Right atrium auricular region (tissue), 2 donors: Measurements from ENCODE around the gene CYP39A1. TPM values are rescaled to one million over a fixed set of nuclear protein-coding genes. Genes with fewer than 3 reads are reported as not detected.

ENCODE experiments used
- DNase-seq: peaks from one replicate; pipeline ENCODE4 v3.0.0-alpha.2; 2019; ENCODE audit warnings: low spot score
- H3K27ac ChIP-seq, 2 donors: fragments of 200-600 bp; sonication (generic); 1 replicate in 1 of 2; 2 replicates in 1 of 2; pipeline ENCODE4 v1.5.1; 2016 to 2019
- H3K27me3 ChIP-seq, 2 donors: fragments of 200-600 bp; sonication (generic); one replicate each; pipeline versions ENCODE4 v1.5.1 to v1.6.0; 2017 to 2019
- H3K36me3 ChIP-seq: fragments of 200-600 bp; sonication (generic); one replicate; pipeline ENCODE4 v1.5.1; 2016
- H3K4me1 ChIP-seq, 2 donors: fragments of 200-600 bp; sonication (generic); one replicate each; pipeline versions ENCODE4 v1.5.1 to v1.6.0; 2017 to 2019
- H3K4me3 ChIP-seq, 2 donors: fragments of 200-600 bp; sonication (generic); 1 replicate in 1 of 2; 2 replicates in 1 of 2; pipeline ENCODE4 v1.5.1; 2017 to 2019; ENCODE audit warnings: mild to moderate bottlenecking in 1 of 2, moderate library complexity in 1 of 2
- H3K9me3 ChIP-seq, 2 donors: fragments of 200-600 bp; sonication (generic); one replicate each; pipeline ENCODE4 v1.5.1; 2019
- total RNA-seq, 2 donors: library from RNA; depleted of rRNA; stranded (reverse); fragments of >200 nt; gene quantifications; one replicate each; pipeline ENCODE4 v1.1.0, GENCODE V29; 2016
- TF ChIP-seq, protein P1 (sequence below), 2 donors: fragments of 200-600 bp; sonication (generic); IDR thresholded peaks; one replicate each; pipeline ENCODE4 v1.5.1; 2019; ENCODE audit warnings: antibody characterized with exemption in 2 of 2

The CYP39A1 gene
- total RNA-seq, 2 donors from 2014 or later: 6.3 to 7.0 TPM

GRCh38 chr6:46632053-46632452, 20.6 kb downstream of the CYP39A1 start:
- Histone ChIP-seq H3K9me3 (no peaks in the 10 kb centered on the region), H3K4me1 (no peaks in the 10 kb centered on the region), H3K27ac (no peak overlapping the region), H3K36me3 (no peaks in the 10 kb centered on the region), H3K27me3 (no peaks in the 10 kb centered on the region), H3K4me3 (no peak overlapping the region)
- TF ChIP-seq, protein P1, sequence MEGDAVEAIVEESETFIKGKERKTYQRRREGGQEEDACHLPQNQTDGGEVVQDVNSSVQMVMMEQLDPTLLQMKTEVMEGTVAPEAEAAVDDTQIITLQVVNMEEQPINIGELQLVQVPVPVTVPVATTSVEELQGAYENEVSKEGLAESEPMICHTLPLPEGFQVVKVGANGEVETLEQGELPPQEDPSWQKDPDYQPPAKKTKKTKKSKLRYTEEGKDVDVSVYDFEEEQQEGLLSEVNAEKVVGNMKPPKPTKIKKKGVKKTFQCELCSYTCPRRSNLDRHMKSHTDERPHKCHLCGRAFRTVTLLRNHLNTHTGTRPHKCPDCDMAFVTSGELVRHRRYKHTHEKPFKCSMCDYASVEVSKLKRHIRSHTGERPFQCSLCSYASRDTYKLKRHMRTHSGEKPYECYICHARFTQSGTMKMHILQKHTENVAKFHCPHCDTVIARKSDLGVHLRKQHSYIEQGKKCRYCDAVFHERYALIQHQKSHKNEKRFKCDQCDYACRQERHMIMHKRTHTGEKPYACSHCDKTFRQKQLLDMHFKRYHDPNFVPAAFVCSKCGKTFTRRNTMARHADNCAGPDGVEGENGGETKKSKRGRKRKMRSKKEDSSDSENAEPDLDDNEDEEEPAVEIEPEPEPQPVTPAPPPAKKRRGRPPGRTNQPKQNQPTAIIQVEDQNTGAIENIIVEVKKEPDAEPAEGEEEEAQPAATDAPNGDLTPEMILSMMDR (IDR thresholded peaks at IDR 0.05): no peak
- DNase-seq: no peak

GRCh38 chr6:46629691-46630090, 22.9 kb downstream of the CYP39A1 start:
- DNase-seq: no peak
- H3K4me3 ChIP-seq: no peak overlapping the region
- H3K9me3 ChIP-seq: no peaks in the 10 kb centered on the region
- H3K27ac ChIP-seq: peak overlapping the region in 1 of 2 donors; percentile 14
- H3K4me1 ChIP-seq: peaks cover 0 to 8% of the 10 kb centered on the region in 2 donors
- TF ChIP-seq, protein P1 (IDR thresholded peaks at IDR 0.05): no peak
- no peaks in the 10 kb centered on the region for H3K27me3 ChIP-seq
- H3K36me3 ChIP-seq: no peaks in the 10 kb centered on the region

DNA sequence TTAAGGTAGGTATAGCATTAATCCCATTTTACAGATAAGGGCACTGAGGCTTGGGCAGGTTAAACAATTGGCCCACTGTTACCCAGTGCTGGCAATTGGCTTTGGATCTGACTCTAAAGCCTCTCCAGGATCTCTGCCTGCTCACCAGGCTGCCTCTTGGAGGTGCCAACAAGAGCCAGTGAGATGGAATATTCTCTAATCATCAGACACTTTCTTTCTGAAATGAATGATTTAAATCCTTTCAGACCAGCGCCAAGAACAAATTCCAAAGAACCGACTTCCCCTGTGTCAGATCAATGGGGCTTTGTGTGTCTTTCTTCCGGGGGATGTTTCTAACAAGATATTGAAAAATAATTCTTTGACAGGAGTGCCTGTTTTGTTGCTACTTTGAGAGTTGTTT, 23.6 kb downstream of the CYP39A1 start:
- no peaks in the 10 kb centered on the region for H3K9me3 ChIP-seq
- no peak for DNase-seq
- no peaks in the 10 kb centered on the region for H3K27me3 ChIP-seq
- peak overlapping the region in 1 of 2 donors; percentile 14 for H3K27ac ChIP-seq
- H3K4me3 ChIP-seq: no peak overlapping the region
- H3K36me3 ChIP-seq: no peaks in the 10 kb centered on the region
- TF ChIP-seq, protein P1 (IDR thresholded peaks at IDR 0.05): no peak
- peaks cover 0 to 8% of the 10 kb centered on the region in 2 donors for H3K4me1 ChIP-seq

GRCh38 chr6:46628498-46628897, 24.1 kb downstream of the CYP39A1 start:
- TF ChIP-seq, protein P1 (IDR thresholded peaks at IDR 0.05): no peak
- peak overlapping the region in 1 of 2 donors; percentile 17 for H3K27ac ChIP-seq

GRCh38 chr6:46626976-46627375, 25.6 kb downstream of the CYP39A1 start:
- Histone ChIP-seq H3K4me1 (peaks cover 0 to 8% of the 10 kb centered on the region in 2 donors), H3K4me3 (no peak overlapping the region), H3K27me3 (no peaks in the 10 kb centered on the region), H3K36me3 (no peaks in the 10 kb centered on the region), H3K27ac (no peak overlapping the region), H3K9me3 (peaks cover 0 to under 1% of the 10 kb centered on the region in 2 donors)
- TF ChIP-seq, protein P1 (IDR thresholded peaks at IDR 0.05): no peak
- no peak for DNase-seq

More at GRCh38 chr6:46628498-46628897, 24.1 kb downstream of the CYP39A1 start:
- no peak overlapping the region for H3K4me3 ChIP-seq
- no peak for DNase-seq
- H3K4me1 ChIP-seq: peaks cover 0 to 8% of the 10 kb centered on the region in 2 donors
- no peaks in the 10 kb centered on the region for H3K27me3 ChIP-seq
- no peaks in the 10 kb centered on the region for H3K9me3 ChIP-seq
- no peaks in the 10 kb centered on the region for H3K36me3 ChIP-seq
